Activated CD8-positive, alpha-beta memory T cell treated with anti-CD3 and anti-CD28 coated beads for 36 hours (primary cell): ENCODE results near the gene TMED5. TPM values are rescaled to one million over a fixed set of nuclear protein-coding genes. Genes with fewer than 3 reads are reported as not detected.
"Not testable (repeated sequence)": the region's sequence is repeated elsewhere in the genome, so short reads cannot be mapped to it uniquely, and the experiment has no call there.

Experiments used
- CTCF ChIA-PET: fragments of 350-600 bp; sonication (Branson Sonifier 250); formaldehyde crosslinking; loops from one replicate; lab custom pipeline; 2021; ENCODE audit warnings: antibody characterized with exemption; lab: Charles Lee
- POLR2A ChIA-PET: fragments of 350-600 bp; sonication (Branson Sonifier 250); formaldehyde crosslinking; loops from one replicate; lab custom pipeline; 2021; ENCODE audit warnings: antibody characterized with exemption; lab: Charles Lee
- total RNA-seq, 2 experiments: library from RNA; stranded (reverse); gene quantifications; one replicate each; pipeline ENCODE4 v1.2.3, GENCODE V29; 2021

TMED5 gene
- total RNA-seq, 2 experiments from 2014 or later: 38.1 to 41.6 TPM

DNA sequence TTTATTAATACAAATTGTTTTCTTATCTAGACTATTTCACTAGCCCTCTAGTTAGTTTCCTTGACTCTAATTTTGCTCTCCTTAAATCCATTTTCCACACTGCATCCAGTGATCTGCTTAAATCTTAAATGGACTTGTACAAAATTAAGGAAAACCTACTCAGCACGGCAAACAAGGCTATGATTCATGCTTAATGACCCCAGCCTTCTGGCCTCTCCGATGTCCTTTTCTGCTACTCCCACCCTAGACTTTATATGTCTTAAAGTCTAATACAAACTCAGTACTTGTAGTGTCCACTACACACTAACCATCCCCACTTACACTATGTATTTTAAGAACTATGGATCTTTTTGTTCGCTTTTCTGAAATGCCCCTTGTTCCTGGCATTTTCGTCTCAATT is 2.2 kb downstream of the TMED5 start:
- CTCF ChIA-PET: no interaction called here
- POLR2A ChIA-PET: no interaction called here

DNA sequence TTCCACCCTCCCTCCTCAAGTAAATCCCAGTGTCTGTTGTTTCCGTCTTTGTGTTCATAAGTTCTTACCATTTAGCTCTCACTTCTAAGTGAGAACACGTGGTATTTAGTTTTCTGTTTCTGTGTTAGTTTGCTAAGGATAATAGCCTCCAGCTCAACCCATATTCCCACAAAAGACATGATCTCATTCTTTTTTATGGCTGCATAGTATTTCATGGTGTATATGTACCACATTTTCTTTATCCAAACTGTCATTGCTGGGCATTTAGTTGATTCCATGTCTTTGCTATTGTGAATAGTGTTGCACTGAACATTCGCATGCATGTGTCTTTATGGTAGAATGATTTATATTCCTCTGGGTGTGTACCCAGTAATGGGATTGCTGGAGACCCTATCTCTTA is 5.6 kb downstream of the TMED5 start:
- POLR2A ChIA-PET, CTCF ChIA-PET: not testable (repeated sequence)

DNA sequence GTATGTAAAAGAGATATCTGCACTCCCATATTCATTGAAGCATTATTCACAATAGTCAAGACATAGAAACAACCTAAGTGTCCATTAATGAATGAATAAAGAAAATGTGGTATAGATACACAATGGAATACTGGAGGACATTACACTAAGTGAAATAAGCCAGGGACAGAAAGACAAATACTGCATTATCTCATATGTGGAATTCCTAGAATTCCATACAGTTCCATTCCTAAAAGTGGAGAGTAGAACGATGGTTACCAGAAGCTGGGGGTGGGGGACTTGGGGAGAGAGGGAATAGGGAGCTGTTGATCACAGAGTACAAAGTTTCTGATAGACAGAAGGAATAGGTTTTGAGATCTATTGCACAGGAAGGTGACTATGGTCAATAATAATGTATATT is 7.4 kb downstream of the TMED5 start:
- ChIA-PET CTCF (interaction anchor here (0.6 kb wide), 1 partner anchor 586 kb away, joined by 3 read pairs; no protein-coding TSS in a partner anchor), POLR2A (no interaction called here)

DNA sequence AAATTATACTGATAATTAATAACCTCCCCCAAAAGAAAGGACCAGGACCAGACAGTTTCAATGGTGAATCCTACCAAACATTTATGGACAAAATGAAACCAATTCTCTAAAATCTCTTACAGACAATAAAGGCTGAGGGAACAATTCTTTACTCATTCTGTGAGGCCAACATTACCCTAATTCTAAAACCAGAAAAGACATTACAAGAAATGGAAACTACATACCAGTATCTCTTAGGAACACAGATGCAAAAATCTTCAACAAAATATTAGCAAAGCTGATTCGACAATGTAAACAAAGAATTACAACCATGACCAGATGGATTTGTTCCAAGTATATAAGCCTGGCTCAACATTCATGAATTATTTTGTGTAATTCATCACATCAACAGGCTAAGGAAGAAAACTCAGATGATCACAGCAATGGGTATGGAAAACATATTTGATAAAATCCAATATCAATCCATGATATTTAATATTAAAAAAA is 8.6 kb downstream of the TMED5 start:
- CTCF ChIA-PET: no interaction called here
- POLR2A ChIA-PET: no interaction called here

DNA sequence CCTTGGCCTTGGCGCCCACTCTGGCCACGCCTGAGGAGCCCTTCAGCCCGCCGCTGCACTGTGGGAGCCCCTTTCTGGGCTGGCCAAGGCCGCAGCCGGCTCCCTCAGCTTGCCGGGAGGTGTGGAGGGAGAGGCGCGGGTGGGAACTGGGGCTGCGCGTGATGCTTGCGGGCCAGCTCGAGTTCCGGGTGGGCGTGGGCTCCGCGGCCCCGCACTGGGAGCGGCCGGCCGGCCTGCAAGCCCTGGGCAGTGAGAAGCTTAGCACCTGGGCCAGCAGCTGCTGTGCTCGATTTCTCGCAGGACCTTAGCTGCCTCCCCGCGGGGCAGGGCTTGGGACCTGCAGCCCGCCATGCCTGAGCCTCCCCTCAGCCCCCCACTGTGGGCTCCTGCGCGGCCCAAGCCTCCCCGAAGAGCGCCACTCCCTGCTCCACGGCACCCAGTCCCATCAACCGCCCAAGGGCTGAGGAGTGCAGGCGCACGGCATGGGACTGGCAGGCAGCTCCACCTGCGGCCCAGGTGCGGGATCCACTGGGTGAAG is 10.0 kb downstream of the TMED5 start:
- POLR2A ChIA-PET: interaction anchor here (0.6 kb wide), 1 partner anchor 9 kb away, joined by 3 read pairs; no protein-coding TSS in a partner anchor
- CTCF ChIA-PET: not testable (repeated sequence)

DNA sequence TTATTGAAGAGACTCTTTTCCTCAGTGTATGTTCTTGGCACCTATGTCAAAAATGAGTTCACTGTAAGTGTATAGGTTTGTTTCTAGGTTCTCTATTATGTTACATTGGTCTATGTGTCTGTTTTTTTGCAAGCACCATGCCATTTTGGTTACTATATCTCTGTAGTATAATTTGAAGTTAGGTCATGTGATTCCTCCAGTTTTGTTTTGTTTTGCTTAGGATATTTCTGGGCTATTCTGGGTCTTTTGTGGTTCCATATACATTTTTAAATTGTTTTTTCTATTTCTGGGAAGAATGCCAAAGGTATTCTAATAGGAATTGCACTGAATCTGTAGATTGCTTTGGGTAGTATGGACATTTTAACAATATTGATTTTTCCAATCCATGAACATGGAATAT is 13.2 kb downstream of the TMED5 start:
- POLR2A ChIA-PET: no interaction called here
- CTCF ChIA-PET: no interaction called here

DNA sequence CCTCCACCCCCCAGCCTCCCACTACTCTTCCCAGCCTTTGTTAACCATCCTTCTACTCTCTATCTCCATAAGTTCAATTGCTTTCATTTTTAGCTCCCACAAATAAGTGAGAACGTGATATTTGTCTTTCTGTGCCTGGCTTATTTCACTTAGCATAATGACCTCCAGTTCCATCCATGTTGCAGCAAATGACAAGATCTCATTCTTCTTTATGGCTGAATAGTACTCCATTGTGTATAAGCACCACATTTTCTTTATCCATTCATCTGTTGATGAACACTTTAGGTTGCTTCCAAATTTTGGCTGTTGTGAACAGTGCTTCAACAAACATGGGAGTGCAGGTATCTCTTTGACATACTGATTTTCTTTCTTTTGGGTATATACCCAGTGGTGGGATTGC is 14.3 kb downstream of the TMED5 start:
- CTCF ChIA-PET: interaction anchor here (0.9 kb wide), 1 partner anchor 172 kb away, joined by 3 read pairs; no protein-coding TSS in a partner anchor
- POLR2A ChIA-PET: not testable (repeated sequence)

DNA sequence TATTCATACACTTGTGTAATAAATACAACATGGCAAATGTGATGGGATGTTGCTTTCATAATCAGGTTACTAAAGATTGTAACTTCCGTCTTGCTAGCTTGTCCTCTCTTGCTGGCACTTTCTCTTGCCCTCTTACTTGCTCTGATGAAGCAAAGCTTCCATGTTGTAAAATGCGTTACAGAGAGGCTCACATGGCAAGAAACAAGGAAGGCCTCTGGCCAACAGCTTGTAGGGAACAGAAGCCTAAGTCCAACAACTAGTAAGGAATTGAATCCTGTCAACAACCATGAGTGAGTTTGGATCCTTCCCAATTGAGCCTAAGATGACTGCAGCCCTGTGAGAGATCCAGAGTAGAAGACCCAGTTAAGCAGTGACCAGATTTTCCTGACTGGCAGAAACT is 15.4 kb downstream of the TMED5 start:
- ChIA-PET CTCF (interaction anchor here (1.9 kb wide), 1 partner anchor 33 kb away, joined by 4 read pairs; no protein-coding TSS in a partner anchor), POLR2A (no interaction called here)

DNA sequence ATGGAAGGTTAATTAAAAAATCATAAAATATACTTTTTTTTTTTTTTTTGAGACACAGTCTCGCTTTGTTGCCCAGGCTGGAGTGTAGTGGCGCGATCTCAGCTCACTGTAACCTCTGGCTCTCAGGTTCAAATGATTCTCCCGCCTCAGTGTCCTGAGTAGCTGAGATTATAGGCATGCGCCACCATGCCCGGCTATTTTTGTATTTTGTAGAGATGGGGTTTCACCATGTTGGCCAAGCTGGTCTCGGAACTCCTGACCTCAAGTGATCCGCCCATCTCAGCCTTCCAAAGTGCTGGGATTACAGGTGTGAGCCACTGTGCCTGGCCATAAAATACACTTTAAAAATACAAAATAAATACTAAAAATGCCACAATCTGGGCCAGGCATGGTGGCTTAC is 16.9 kb downstream of the TMED5 start:
- POLR2A ChIA-PET, CTCF ChIA-PET: not testable (repeated sequence)

DNA sequence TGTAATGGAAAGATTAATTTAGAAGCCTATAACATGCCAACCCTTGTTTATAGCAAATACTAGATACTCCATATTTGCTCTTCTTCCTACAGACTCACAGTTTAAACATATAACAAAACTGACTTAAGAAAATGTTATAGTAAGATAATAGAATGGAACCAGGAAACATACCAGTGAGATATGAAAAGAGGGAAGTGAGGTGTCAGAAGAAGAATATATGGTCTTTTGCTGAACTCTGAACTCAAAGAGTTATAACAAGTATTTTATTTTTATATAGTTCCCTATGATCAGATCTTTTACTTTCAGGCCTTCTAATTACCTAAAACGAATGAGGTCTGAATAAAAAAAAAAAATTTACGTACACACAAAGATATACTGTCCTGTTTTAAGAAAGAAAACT is 20.9 kb downstream of the TMED5 start:
- ChIA-PET CTCF (no interaction called here), POLR2A (no interaction called here)

DNA sequence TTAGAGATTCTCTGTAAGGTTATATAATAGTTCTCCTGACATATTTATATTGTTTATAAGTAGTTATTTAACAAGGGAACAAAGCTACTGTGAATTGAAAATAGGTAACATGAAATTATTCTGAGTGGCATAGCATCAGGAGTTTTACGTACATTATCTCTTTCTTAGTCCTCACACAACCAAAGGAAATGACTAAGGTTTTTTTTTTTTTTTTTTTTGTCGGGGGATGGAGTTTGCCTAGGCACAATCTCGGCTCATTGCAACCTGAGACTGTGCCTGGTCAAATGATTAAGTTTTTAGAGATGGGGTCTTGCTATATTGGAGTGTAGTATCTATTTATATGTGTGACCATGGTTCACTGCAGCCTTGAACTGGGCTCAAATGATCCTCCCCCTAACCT is 24.9 kb downstream of the TMED5 start:
- ChIA-PET POLR2A (no interaction called here), CTCF (interaction anchor here (1.0 kb wide), 1 partner anchor 16 kb away, joined by 3 read pairs; no protein-coding TSS in a partner anchor)

DNA sequence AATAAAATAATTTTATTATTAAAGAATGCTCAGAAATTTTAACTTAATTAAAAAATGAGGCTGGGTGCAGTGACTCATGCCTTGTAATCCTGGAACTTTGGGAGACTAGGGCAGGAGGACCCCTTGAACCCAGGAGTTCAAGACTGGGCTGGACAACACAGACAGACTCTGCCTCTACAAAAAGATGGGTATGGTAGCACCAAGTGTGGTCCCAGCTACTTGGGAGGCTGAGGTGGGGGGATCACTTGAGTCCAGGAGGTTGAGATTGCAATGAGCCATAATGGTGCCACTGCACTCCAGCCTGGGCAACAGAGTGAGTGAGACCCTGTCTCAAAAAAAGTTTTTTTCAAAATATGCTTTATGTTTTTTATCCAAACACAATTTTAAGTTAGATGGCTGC is 25.3 kb downstream of the TMED5 start:
- POLR2A ChIA-PET: no interaction called here
- CTCF ChIA-PET: interaction anchor here (1.0 kb wide), 1 partner anchor 16 kb away, joined by 3 read pairs; no protein-coding TSS in a partner anchor

DNA sequence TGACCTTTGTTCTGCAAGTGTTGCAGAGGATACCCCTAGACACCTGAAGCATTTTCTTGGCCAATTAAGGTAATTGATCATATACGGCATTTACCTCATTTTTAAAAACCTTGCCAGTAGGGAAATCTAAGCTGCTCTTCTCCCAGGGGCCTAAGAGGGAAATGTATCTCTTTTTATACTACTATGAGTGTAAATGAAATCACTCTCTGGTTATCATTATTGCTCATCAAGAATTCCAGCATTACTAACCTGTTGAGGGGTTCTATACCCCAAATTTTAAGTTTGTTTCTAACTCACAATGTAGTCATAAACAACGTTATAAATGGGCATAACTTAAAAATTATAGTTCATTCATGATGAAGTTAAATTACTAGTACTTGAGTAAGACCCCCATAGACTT is 27.4 kb downstream of the TMED5 start:
- CTCF ChIA-PET: no interaction called here
- POLR2A ChIA-PET: no interaction called here

DNA sequence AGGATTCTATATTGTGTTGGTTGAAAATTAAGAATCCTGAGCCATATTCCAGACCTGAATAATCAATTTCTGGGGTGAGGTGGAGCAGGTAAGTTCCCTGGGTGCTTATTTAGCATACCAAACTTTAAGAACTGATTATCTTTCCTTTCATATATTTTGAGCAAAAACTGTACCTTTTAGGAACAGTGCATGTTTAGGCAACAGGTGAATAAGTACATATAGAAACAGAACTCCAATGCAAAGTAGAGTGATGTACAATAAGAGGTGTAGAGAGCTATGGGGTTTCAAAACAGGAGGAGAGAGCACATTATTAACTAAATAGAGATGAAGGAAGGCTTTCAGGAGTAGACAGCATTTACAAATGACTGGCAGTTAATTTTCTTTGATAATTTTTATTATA is 28.7 kb downstream of the TMED5 start:
- POLR2A ChIA-PET: no interaction called here

DNA sequence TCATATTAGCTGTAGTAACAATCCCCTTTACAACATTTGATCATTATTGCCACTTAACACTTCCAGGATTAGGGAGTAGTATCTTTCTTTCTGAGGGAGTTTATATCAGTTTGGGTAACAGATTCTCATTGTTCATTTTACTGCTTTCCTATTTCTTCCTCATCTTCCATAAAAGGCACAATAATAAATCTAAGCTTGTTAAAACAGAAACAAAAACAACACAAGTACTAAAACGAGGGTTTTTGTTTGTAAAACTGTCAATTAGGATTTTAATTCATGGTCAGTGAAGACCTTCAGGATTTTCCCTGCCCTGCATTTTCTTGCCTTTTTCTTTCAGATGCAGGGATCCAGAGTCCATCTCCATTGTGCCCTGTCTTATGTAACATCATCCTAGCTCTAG is 29.5 kb downstream of the TMED5 start:
- CTCF ChIA-PET: no interaction called here
- POLR2A ChIA-PET: no interaction called here

More for the DNA sequence above, 28.7 kb downstream of the TMED5 start:
- CTCF ChIA-PET: no interaction called here

DNA sequence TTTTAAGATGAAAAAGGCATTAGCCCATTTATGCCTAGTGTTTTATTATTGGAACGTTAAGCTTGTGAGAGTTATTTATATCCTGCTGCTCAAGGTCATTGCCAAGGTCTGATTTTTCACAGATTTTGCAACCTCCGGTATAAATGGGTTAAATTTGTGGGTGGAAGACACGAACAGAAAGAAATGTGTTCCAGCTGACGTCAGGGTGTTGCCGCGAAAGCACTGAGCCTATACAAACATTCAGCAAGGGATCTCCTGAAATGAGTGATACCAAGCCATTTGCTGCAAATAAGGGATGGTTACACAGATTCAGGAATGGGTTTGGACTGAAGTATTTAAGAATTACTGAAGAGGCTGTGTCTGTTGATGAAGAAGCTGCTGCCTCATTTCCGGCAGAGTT is 32.2 kb downstream of the TMED5 start:
- ChIA-PET POLR2A (no interaction called here), CTCF (no interaction called here)

DNA sequence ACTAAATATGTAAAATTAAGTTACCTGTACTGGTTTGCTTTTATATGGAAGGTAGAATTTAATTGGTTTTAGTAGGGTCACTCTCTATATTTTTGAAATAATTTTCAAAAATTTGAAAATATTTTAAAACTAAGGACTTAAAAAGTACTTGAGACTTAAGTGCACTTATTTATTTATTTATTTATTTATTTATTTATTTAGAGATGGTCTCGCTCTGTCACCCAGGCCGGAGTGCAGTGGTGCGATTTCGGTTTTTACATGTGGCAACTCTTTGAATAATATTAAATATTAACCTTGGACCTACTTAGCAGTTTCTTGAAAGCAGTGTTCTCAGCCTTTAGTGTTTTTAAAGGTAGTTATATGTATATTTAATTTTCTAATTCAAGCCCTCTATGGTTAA is 36.4 kb downstream of the TMED5 start:
- ChIA-PET POLR2A (interaction anchor here (0.6 kb wide), 1 partner anchor 395 kb away, joined by 5 read pairs; no protein-coding TSS in a partner anchor), CTCF (no interaction called here)

DNA sequence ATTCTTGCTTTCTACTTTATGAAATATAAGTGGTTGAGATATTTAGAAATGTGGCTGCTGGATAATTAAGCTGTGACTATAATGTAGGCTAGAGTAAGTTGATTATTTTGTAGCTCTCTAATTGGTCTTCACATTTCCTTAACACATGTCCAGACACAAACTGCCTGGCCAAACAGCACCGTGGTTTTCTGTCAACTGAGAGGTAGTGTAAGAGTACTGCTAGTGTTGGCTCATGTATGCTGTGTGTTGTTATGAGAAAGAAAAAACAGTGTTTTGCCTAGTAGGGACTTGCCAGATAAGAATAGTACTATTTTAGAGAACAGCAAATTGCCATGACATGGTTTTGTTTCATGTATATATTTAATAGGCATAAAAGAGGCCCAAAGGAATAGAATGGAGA is 37.1 kb downstream of the TMED5 start:
- POLR2A ChIA-PET: no interaction called here
- CTCF ChIA-PET: no interaction called here

DNA sequence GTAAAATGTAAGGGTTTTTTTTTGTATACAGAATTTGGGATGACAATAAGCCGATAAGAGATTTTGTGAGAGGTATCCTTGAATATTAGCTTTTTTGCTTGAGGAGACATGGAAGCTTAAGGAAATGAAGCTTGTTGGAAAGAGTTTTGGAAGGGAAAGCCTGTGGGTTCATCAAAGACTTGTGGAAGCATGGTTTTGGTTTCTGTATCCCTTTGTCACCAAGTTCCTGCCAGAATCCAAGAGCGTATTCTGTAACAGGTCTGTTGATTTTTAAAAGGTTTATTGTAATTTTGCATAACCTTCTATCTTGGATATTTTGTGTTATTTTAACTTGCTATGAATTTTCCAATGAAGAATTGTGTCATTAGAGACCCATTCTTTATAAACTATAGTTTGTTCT is 38.1 kb downstream of the TMED5 start:
- ChIA-PET CTCF (no interaction called here), POLR2A (no interaction called here)

DNA sequence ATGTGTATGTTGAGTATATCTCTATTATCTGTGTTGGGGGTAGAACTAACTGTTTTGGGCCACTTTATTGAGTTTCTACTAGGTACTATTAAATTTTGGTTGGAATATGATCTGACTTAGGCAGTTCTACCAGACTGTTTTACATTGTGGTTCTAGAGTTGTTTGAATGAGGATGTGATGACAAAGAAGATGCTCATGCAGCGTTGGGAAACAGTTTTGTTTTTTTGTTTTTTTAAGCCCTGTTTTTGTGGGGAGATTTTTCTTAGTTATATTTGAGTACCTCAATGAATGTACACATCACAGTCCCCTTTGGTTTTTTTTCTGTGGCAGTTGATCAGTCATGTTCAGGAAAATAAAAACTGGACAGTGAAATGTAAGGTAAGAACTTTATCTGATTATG is 40.1 kb downstream of the TMED5 start:
- POLR2A ChIA-PET: no interaction called here
- CTCF ChIA-PET: interaction anchor here (0.8 kb wide), 1 partner anchor 263 kb away, joined by 3 read pairs; no protein-coding TSS in a partner anchor

DNA sequence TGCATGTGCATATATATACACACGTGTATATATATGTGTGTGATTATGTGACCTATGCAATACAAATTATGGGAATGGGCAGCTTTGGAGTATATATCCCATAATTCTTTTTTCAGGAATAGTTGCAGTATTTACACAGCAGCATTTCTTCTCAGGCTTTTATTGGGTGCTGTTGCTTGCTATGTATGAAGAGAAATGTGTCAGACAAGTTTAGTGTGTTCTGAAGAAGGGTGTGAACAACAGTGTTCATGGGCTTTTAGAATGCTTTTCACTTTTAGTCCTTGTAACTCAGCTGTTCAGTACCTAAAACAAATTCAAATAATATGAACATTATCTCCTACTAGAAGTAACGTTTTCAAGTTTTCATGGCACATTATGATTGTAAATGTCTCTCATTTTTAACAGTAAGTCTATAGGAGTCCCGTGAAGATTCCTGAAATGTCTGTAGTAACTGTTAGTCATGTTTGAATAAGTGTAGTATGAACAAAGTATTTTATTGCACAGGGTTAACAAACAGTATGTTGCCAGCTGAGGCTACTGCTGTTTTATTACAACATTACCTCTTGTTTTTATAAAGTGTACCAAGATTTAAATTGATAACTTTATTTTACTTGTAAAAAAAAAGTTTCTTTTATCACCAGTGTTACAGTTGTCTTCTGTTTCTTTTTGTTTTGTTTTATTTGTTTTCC is 42.5 kb downstream of the TMED5 start:
- CTCF ChIA-PET: no interaction called here
- POLR2A ChIA-PET: no interaction called here
